Measurements from ENCODE around the gene MACROH2A1.
A peak's percentile ranks its signal among the peaks of the same experiment; 100 is the strongest.

The MACROH2A1 gene

DNA sequence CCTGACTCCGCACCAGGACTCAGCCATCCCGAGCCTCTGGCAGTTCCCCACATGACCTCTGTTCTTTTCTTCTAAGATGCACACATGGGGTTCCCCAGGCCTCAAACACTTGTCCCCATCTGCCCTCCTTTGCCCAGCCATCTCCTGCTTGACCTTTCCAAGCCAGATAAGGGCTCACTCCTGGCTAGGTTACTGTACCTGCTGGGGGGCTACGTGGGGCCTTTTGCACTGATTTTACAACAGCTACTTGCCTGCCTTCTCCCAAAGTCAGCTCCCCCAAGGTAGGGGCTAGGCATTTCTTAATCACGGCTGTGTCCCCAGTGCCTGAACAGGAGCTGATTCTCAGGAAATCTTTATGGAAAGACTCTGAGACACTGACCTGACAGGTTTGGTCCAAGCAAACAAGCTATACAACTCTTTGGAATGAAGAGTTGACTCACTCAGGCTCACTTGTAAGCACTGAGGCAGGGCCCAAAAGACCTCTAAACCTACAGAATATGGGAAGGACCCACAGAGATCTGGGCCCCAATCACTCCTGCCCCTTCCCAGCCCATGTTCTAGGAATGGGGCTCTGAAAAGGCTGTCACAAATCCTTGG lies 2.5 kb downstream of the MACROH2A1 start:
- DNase-seq (ENCODE audit: low read depth): no peak

DNA sequence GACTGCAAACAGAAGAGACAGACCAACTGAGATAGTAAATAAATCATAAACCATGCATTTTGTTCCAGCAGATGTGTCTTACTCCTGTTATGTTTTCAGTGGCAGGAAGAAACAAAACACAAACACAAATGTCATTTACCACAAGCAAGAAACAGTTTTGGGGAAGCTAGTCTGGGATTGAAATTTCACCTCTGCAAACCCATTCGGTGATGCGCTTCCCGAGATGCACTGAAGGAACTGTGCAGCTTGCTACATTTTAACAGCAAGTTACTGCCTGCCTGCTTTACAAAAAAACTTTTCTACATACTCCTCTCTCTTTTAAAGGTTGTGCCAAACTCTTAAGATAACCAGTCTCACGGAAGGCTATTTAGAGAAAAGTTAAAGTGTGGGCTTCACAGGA lies 3.2 kb downstream of the MACROH2A1 start:
- DNase-seq (ENCODE audit: low read depth): no peak

DNA sequence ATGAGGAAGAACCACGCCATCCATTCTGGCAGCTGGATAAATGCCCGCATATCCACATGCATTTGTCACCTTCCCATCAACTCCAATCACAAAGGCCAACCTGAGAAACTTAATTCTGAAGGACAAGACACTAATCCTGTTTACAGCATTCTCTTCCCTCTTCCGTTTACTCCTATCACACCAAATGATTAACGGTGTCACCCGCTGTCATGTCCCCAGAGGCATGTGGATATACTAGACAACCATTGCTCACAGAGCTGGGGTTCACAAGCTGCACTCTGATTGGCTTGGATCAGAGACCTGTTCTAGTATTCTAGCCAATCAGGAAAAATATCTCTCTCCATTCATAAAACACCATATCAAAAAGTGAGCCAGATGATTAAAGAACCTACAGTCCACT lies 3.6 kb downstream of the MACROH2A1 start:
- DNase-seq (ENCODE audit: low read depth): no peak

DNA sequence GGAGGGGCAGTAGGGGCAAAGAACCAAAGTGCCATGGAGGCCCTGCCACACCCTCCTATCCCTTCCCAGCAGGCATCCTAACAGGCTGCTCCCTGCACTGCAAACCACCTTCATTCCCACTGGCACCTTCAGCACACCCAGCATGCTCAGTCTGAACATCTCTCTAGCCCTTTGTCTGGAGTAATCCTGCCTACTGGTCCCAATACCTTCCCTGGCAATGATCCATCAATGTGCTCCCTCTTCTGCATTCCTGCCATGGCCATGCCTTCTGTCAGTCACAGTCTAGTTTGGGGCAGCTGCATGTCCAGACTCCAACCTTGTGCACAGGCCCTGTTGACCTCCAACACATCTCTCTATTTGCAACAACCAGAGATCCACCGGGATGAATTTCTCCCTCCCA lies 4.9 kb downstream of the MACROH2A1 start:
- DNase-seq (ENCODE audit: low read depth): no peak

DNA sequence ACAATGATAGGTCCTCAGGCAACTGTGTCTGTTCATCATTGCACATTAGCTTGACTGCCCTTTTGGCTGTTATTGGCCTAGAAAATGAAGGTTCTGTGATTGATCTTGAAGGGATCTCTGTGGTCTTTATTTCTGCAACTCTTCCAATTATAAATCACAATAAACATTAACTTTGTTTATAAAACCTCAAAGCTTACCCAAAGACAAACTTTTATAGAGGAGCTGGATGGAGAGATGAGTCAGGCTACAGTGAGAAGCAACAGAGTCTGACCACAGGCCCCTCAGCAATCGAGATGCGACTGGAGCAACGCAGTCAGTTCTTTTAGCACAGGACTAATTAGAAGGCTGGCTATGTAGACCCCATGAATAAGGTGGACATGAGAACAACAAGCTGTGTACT lies 5.3 kb downstream of the MACROH2A1 start:
- no peak for DNase-seq (ENCODE audit: low read depth)

DNA sequence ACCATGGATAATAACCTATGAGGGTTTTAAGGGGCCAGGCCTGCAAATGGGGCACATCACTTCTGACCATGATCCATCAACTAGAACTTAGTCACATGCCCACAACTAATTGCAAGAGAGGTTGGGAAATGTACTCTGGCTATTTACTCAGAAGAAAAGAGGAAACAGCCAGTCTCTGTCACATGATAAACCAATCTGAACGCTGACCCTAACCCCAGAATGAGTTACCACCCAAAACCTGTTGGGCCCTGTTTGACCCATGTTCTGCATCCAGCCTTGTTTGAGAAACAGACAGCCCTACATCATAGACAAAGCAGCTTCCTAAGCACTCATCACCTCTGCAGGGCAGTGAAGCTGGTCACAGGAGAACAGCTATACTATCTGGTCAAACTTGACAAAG lies 5.8 kb downstream of the MACROH2A1 start:
- DNase-seq (ENCODE audit: low read depth): no peak

DNA sequence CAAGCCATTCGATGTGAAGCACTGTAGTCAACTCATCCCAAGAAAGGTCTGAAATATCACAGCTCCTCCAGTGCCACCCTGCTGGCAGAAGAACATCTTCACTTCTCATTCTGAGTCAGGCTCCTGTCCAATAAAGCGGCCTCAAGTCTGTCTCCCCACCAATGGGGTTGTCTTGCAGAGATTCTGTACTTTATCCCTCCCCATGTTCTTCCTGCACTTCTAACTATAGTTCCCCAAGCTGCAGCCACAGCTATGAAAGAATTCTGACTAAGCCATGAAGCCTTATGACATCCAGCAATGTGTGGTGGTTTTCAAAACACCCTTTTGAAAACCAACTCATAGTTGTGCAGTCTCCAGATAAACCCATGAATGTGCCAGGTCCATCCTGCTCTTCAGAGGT lies 6.8 kb downstream of the MACROH2A1 start:
- no peak for DNase-seq (ENCODE audit: low read depth)

DNA sequence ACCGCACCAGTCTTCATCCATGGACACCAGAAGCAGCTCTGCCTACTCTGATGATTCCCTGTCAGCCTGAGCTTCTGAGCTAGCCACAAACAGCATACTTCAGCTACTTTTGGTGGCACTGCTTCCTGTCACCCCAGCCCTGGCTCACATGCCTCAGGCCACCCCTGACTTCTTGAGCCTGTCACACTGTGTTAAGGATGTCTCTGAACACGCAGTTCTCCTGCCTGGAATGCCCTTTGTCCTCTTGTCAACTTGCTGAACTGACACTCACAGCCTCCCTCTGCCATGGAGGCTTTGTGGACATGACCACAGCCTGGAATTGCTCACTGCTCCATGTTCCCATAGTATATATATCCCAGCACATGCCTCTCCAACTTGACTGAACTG lies 7.2 kb downstream of the MACROH2A1 start:
- DNase-seq (ENCODE audit: low read depth): no peak

DNA sequence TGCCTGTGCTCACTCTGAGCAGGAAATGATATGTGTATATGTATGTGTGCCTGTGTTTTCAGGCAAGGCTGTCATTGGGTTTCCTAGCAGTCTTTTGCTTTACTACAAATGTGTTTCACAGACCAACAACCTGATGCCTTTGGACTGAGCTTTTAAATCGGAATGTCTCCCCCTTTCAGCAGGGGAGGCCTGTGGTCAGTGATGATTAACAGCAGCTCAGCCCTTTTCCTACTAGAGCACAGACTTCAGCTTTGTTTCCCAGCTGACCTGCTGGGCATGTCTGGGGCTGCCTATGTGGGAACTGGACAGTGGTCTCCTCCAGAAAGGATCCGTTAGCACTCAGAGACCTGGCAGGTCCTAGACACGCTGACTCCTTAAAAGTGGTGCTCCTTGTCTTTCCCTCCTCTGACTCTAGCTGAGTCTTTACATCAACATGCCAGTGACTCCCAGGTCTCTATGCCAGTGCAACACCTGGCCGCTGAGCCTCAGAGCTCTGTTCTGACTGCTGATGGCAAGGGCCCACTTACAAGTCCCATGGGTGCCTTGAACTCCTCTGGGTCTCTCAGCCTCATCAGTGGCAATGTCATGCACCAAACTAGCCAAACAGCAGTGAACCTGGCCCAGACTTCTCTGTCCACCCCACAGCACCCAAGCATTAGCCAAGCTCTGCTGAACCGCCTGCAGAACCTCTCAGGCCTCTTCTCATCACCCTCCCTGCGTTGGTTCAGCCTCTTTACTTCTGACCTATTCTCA lies 7.7 kb downstream of the MACROH2A1 start:
- no peak for DNase-seq (ENCODE audit: low read depth)

DNA sequence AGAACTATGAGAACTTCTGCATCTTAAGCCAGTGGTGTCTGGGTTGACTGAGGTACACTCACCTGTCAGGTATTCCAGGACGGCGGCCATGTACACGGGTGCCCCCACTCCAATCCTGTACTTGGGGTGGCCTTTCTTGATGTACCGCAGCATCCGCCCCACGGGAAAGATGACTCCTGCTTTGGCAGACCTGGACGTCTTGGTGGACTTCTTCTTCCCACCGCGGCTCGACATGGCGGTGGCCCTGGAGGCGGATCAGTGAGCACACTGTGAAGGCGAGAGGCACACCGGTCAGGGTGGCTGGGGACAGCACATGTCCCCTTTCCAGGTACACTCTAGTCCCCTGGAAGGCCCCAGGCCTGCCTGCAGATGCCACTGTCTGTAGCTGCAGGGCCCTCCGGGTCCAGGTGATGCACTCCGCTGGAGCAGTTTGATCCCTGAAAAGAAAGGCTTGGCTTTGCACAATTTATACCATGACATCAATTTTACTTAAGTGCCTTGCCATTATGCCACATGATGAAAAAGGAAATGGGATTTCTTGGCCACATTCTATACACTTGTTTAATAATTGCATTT lies 10.1 kb downstream of the MACROH2A1 start:
- DNase-seq (ENCODE audit: low read depth): no peak

DNA sequence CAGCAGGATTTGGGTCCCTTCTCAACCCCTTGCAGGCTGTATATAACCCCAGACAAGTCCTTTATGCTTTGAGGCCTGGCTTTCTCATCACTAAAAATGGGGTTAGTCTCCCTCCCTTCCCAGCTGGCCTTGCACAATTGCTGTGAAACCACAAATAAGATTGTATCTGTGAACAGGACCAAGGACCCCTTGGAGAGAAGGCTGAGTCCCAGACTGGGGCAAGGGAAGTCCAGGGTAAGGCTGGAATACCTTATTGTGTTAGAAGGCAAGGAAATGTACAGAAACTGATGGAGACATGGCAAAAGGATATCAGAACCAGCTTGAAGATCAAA lies 11.4 kb downstream of the MACROH2A1 start:
- no peak for DNase-seq (ENCODE audit: low read depth)

DNA sequence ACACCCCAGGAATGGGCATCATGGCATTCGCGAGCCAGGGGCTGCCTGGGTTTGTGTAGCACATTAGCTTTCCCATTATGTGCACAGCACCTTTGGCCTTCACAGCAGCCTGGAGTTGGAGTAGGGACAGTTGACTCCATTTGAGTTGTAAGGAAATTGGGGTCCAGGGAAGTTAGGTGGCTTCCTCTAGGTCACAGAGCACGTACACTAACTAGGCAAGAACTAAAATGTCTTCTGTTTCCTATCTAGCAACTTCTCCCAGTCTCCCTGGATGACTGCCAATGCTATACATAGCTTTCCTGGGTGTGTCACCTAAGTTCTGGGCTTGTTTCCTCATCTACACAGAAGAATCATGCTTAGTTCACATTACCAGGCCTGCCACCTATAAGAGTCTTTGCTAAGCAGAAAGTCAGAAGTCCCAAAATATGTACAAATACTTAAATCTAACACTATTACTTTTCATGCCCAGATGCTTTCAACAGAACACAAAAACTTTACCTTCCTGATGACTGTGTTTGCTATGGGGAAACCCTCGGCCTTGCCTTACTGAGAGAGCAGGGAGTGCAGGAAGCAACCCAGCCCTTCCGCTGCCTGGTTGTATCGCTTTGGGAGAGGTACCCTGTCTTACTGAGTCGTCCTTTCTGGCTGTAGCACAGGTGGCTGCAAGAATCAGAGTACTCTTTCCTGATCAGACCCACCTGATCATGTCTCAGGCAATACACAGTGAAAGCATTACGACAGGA lies 12.0 kb downstream of the MACROH2A1 start:
- peak; percentile 73 for DNase-seq (ENCODE audit: low read depth)

DNA sequence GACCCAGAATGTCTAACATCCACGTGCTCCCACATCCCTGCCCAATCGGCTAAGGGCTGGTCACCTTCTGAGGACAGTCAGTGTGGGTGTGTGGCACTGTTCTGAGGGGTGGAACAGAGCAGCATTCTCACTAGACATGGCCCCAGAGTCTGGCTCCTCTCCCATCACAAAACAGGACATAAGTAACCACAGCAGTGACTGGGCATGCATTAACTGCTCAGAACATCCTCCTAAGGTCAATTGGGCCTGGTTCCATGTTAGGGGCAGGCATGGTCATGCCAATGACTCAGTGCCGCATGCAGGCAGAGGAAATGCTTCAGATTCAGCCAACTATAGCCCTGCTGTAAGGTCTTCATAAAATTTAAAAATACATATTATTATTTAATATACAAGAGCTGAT lies 12.9 kb downstream of the MACROH2A1 start:
- no peak for DNase-seq (ENCODE audit: low read depth)

DNA sequence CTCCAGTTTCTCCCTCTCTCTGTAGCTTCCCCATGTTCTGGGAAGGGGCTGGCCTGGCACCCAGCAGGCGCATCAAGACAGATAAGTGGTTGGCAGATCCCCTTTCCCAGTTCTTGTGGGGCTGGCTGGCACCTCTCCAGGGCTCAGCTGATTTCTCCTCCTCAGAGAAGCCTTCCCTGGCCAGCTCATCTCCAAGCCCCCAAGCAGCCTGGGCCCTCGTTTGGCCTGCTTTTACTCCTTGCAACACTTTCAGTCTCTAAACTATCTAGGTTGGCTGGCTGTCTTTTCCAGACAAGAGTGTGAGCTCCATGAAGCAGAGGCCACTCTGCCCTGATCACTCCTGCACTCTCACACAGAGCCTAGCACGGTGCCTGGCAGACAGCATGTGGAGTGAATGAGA lies 13.5 kb downstream of the MACROH2A1 start:
- no peak for DNase-seq (ENCODE audit: low read depth)

DNA sequence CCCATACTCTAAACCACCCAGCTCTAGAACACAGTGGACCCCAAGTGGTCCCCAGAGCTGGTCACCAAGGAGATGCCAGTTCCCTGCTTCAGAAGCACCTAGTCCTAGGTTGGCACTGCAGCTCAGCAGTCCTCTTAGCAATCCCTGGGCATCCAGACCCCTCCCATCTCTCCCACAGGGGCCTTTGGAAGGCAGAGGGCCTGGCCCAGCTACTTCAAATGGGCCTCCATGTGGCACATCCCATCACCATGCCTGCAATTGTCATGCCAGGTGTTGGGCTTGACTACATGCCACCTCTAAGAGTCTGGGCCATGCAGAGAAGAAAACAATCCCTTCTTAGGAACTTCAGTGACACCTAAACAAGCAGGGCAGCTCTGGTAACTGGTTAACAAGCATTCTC lies 14.1 kb downstream of the MACROH2A1 start:
- no peak for DNase-seq (ENCODE audit: low read depth)

DNA sequence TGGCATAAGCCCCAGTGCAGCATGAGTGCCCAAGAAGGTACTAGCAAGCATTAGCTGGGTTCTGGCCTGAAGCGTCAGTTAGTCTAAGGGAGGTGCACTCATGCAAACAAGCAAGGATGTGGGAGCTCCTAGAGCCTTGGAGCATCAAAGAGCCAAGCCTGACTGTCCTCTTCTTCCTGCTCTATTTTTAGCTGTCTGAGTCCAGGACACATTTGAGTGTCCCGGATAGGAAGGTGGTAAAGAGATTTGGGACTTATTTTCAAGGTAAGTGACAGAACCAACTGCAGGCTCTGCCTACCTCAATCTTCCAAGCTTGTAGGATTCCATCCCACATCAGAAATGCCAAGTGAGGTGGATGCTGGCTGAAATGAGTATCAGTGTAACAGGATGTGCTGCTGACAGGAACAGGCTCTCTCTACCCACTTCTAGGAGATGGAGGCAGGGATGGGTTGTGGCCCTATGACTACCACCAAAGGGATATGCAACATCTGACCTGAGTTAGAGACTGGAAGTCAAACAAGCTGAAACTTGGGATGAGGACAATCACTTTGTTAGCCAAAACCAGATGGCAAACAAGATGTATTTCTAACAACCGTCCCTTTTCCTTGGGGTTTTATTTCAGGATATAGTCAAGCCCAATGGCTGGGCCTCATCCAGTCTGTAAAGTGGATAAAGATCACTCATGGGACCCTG lies 15.1 kb downstream of the MACROH2A1 start:
- no peak for DNase-seq (ENCODE audit: low read depth)

DNA sequence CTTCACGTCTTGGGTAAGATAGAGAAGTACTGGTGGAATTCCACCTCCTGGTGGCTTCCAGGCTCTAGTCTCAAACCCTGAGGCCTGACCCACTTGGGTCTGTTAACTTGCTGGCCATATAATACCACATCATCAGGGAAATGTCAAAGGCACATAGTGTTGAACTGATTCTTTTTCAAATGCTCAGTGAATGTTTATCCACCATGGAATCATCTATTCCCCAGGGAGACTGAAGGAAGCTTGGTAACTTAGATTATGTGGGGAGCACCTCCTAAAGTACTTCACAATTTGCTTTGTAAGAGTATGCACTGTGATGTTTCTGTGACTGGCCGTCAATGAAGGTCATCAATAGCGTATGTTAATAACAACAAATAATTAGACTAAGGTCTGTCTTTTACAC lies 16.1 kb downstream of the MACROH2A1 start:
- DNase-seq (ENCODE audit: low read depth): no peak

DNA sequence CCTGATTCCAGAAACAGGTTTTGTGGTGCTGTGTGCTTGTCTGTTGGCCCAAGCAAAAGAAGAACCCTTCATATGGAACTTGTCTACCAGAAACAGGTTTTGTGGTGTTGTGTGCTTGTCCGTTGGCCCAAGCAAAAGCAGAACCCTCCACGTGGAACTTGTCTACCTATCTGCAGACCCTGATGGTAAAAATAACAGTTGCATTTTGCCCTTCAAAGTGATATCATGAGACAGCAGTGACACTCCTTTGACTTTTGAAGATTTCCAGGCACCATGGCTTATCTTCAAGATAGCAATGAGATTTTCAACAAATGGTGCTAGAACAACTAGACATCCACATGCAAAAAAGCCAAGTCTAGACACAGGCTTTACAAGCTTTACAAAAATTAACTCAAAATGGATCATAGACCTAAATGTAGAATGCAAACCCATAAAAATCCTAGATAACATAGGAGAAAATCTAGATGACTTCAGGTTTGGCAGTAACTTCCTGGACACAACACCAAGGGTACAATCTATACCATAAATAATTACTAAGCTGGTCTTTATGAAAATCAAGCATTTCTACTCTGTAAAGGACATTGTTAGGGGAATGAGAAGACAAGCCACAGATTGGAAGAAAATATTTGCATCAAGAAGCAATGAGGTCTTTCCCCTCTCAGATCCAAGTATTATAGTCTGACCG lies 16.8 kb downstream of the MACROH2A1 start:
- DNase-seq (ENCODE audit: low read depth): no peak

DNA sequence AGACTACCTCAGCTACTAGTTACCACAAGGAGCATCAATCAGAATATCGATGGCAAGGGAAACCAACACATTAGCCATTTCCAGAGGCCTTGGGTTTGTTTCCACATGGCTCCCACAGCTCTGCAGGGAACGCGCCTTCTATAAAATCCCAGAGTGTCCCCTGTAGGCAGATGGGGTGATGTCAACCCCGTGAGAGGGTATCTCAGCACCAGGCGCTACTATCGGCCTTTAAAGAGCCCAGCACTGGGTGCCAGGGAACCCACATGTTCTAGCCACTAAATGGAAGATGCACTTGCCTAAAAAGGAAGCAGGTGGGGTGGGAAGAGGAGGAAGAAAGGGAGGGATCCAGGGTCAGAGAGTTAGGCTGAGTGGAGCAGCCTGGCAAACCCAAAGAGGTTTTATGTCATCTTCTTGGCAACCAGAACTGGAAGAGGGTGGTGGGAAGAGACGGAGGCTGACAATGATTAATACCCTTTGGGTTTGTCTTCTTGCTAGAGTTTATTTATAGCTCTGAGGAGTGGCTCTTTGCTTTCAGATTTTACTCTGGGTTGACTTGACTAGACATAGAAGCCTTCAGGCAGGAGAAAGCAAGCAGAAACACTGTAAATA lies 19.9 kb downstream of the MACROH2A1 start:
- no peak for DNase-seq (ENCODE audit: low read depth)

DNA sequence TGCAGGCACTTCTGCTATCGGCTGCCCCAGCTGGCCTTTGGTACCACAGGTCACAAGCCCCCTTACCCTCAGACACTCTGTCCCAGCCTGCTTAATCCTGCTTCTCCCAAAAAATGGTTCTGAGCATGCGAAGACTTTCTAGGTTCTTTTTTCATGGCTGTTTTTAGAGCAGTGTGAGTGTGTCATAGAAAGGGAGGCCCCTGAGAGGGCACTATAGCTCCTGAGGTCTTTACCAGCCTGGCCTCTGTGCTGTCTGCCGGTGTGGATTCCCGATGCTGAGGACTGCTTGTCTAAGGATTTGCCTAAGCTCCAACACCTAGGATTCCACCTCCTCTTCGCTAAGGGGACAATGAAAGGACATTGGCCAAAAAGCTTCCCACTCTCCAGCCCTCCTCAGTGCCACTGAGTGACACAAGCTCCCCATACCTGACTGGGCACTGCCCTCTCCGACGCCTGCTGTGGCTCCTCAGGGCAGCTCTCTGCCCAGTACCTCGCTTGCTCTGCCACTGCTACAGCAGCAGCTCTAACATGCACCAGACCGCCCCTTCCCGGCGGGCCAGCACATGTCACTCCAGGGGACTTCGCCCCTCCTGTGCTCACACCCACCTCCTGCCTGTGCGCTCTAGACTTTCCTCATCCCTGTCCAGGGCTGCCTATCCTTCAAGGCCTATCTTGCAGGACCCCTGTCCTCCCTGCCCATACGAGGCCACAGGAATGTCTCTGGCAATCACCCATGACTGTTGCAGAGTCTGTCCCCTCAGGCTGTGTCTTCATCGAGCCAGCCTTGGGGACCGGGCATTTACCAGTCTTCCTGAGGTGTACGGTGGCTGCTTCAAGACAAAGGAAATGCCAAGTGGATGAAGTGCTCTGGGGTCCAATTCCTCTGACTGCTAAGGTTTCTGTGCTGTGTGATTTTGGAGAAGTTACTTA lies 21.0 kb downstream of the MACROH2A1 start:
- DNase-seq (ENCODE audit: low read depth): no peak
